AG04449 (cell line): ENCODE results near the gene TUBGCP4.
"Not testable (repeated sequence)": the region's sequence is repeated elsewhere in the genome, so short reads cannot be mapped to it uniquely, and the experiment has no call there.

Experiments used
- CTCF ChIA-PET: fragments of 350-600 bp; formaldehyde crosslinking; extraction: SDS; loops from one replicate; lab custom pipeline; 2021; ENCODE audit warnings: antibody characterized with exemption; lab: Yijun Ruan, JAX
- POLR2A ChIA-PET: fragments of 400-600, 350-600 bp; formaldehyde crosslinking; extraction: SDS; loops from one replicate; lab custom pipeline; 2020; ENCODE audit warnings: antibody characterized with exemption, inconsistent platforms; lab: Yijun Ruan, JAX
- DNase-seq: peaks from one replicate; pipeline ENCODE4 v3.0.0-alpha.2; 2010; ENCODE audit warnings: low read depth, low spot score
- H3K4me3 ChIP-seq: 2 replicates; pipeline ENCODE4 v1.5.1; 2011; ENCODE audit warnings: low read depth, mild to moderate bottlenecking, control low read depth, low read length
- CTCF ChIP-seq: IDR thresholded peaks from one replicate; pipeline ENCODE4 v1.5.1; 2011; ENCODE audit warnings: mild to moderate bottlenecking, moderate library complexity, low read length, control low read depth, inconsistent platforms; ENCODE audit not compliant: insufficient read depth; ENCODE audit errors: missing control alignments

The TUBGCP4 gene

GRCh38 chr15:43370310-43370974, 459 bp upstream of the TUBGCP4 start:
- peak overlapping the region; percentile 94 for H3K4me3 ChIP-seq
- ChIA-PET CTCF (interaction anchor here (0.9 to 2.2 kb wide), 11 partner anchors 8 to 166 kb away, joined by 3 to 10 read pairs (median 3); no protein-coding TSS in a partner anchor), POLR2A (interaction anchor here (0.6 kb wide), 1 partner anchor 14 kb away, joined by 3 read pairs; no protein-coding TSS in a partner anchor)
- DNase-seq, result no peak
- no peak for TF ChIP-seq CTCF

- no peak for DNase-seq
- TF ChIP-seq CTCF, result peak; percentile 71
- H3K4me3 ChIP-seq, result no peak overlapping the region
- ChIA-PET POLR2A (interaction anchor here (0.8 kb wide), 1 partner anchor 142 kb away, joined by 3 read pairs; no protein-coding TSS in a partner anchor), CTCF (interaction anchor here (0.6 to 3.6 kb wide), 24 partner anchors 8 to 135 kb away, joined by 3 to 27 read pairs (median 5); no protein-coding TSS in a partner anchor)
Observed at GRCh38 chr15:43376017-43376705, 5.3 kb downstream of the TUBGCP4 start.

GRCh38 chr15:43378601-43379000, 7.7 kb downstream of the TUBGCP4 start:
- TF ChIP-seq CTCF, result no peak
- CTCF ChIA-PET, result interaction anchor here (1.0 to 1.5 kb wide), 3 partner anchors 8 to 12 kb away, joined by 3 to 7 read pairs (median 6); partner anchors contain the start of genes TUBGCP4 and ZSCAN29
- no peak overlapping the region for H3K4me3 ChIP-seq
- POLR2A ChIA-PET, result no interaction called here
- no peak for DNase-seq

GRCh38 chr15:43382310-43382709, 11.4 kb downstream of the TUBGCP4 start:
- CTCF ChIA-PET, result interaction anchor here (1.0 to 2.4 kb wide), 3 partner anchors 9 to 15 kb away, joined by 3 to 5 read pairs (median 4); no protein-coding TSS in a partner anchor
- DNase-seq, result no peak
- H3K4me3 ChIP-seq, result no peak overlapping the region
- POLR2A ChIA-PET, result no interaction called here
- TF ChIP-seq CTCF, result no peak

GRCh38 chr15:43383070-43383469, 12.2 kb downstream of the TUBGCP4 start:
- CTCF ChIA-PET, result interaction anchor here (1.5 to 2.4 kb wide), 2 partner anchors 8 to 10 kb away, joined by 4 to 11 read pairs; no protein-coding TSS in a partner anchor
- POLR2A ChIA-PET, result no interaction called here
- TF ChIP-seq CTCF, result no peak

GRCh38 chr15:43390723-43391122, 19.8 kb downstream of the TUBGCP4 start:
- POLR2A ChIA-PET, result no interaction called here
- DNase-seq, result no peak
- no peak for TF ChIP-seq CTCF
- H3K4me3 ChIP-seq, result no peak overlapping the region
- CTCF ChIA-PET, result interaction anchor here (1.0 to 2.5 kb wide), 4 partner anchors 10 to 48 kb away, joined by 3 to 16 read pairs (median 6); no protein-coding TSS in a partner anchor

More at GRCh38 chr15:43383070-43383469, 12.2 kb downstream of the TUBGCP4 start:
- no peak overlapping the region for H3K4me3 ChIP-seq
- no peak for DNase-seq

- H3K4me3 ChIP-seq, DNase-seq, CTCF ChIA-PET, POLR2A ChIA-PET: not testable (repeated sequence)
Observed at GRCh38 chr15:43393592-43393991, 22.7 kb downstream of the TUBGCP4 start.
